GM19324 (cell line): Measurements from ENCODE around the gene CAMTA1.
"Not testable (repeated sequence)": the region's sequence is repeated elsewhere in the genome, so short reads cannot be mapped to it uniquely, and the experiment has no call there.

Source experiments
- ATAC-seq: cut with Tn5 transposase; IDR thresholded peaks from one replicate; pipeline ENCODE4 v1.9.1; 2021; ENCODE audit warnings: mild to moderate bottlenecking, moderate library complexity; ENCODE audit not compliant: unreplicated experiment, low FRiP score

The CAMTA1 gene

GRCh38 chr1:7594002-7594713 lies 808.9 kb downstream of the CAMTA1 start:
- no peak for ATAC-seq

- ATAC-seq: no peak
These were observed 809.6 kb downstream of the CAMTA1 start for GRCh38 chr1:7594714-7595295.

- ATAC-seq: no peak
These were observed 810.1 kb downstream of the CAMTA1 start for GRCh38 chr1:7595336-7595735.

- ATAC-seq: no peak
These were observed 811.1 kb downstream of the CAMTA1 start for GRCh38 chr1:7596126-7596965.

GRCh38 chr1:7598058-7598457 lies 812.8 kb downstream of the CAMTA1 start:
- ATAC-seq: not testable (repeated sequence)

- not testable (repeated sequence) for ATAC-seq
These were observed 819.7 kb downstream of the CAMTA1 start for GRCh38 chr1:7604906-7605305.

- ATAC-seq: no peak
These were observed 820.8 kb downstream of the CAMTA1 start for GRCh38 chr1:7606096-7606495.

GRCh38 chr1:7607097-7607496 lies 821.8 kb downstream of the CAMTA1 start:
- ATAC-seq: no peak

- ATAC-seq: no peak
These were observed 823.5 kb downstream of the CAMTA1 start for GRCh38 chr1:7608628-7609305.

GRCh38 chr1:7609311-7609994 lies 824.2 kb downstream of the CAMTA1 start:
- ATAC-seq: no peak

- no peak for ATAC-seq
These were observed 825.0 kb downstream of the CAMTA1 start for GRCh38 chr1:7610106-7610731.

- no peak for ATAC-seq
These were observed 825.7 kb downstream of the CAMTA1 start for GRCh38 chr1:7610936-7611335.

- no peak for ATAC-seq
These were observed 826.3 kb downstream of the CAMTA1 start for GRCh38 chr1:7611421-7612010.

GRCh38 chr1:7613106-7613850 lies 828.0 kb downstream of the CAMTA1 start:
- ATAC-seq: no peak

GRCh38 chr1:7613851-7614205 lies 828.6 kb downstream of the CAMTA1 start:
- no peak for ATAC-seq

GRCh38 chr1:7614576-7615074 lies 829.4 kb downstream of the CAMTA1 start:
- ATAC-seq: no peak

- ATAC-seq: no peak
These were observed 829.9 kb downstream of the CAMTA1 start for GRCh38 chr1:7615138-7615537.

- no peak for ATAC-seq
These were observed 831.0 kb downstream of the CAMTA1 start for GRCh38 chr1:7616076-7616832.
